SK-N-MC (cell line): ENCODE results near the gene ATRNL1.

ENCODE experiments used
- EZH2 ChIP-seq: fragments of 200-600 bp; sonication (generic); IDR thresholded peaks from one replicate; pipeline ENCODE4 v1.6.1; 2017; ENCODE audit warnings: antibody characterized with exemption
- POLR2AphosphoS5 ChIP-seq: IDR thresholded peaks from 2 replicates; pipeline ENCODE4 v1.6.1; 2012; ENCODE audit warnings: mild to moderate bottlenecking, low read depth, low read length, borderline replicate concordance

DNA sequence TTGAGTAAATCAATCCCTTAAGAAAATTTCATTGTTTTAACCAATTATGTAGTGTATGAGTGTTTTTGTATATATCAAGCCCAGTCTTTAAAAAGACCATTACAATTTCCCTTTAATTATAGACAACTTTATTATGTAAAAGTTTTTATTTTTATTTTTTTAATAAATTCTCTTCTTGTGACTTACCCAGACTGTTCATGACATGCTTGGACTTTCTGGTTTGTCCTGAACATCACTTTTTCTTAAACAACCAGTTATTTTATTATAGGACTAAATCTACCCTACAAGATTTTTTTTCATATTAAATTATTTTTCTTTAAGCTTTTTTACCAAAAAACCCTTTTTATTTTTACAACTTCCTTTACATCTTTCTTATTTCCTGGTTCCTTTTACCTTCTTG is 410.4 kb downstream of the ATRNL1 start:
- TF ChIP-seq POLR2AphosphoS5 (no peak), EZH2 (no peak)
